Amygdala (tissue), 56 donors: ENCODE results near the gene DGCR6.
"Not testable (repeated sequence)": the region's sequence is repeated elsewhere in the genome, so short reads cannot be mapped to it uniquely, and the experiment has no call there.

Experiments
- DNase-seq, 56 donors: peaks; one replicate each; lab custom pipeline; 2025; lab: John Stamatoyannopoulos, UW

Gene DGCR6

GRCh38 chr22:18929459-18929858, 23.3 kb downstream of the DGCR6 start:
- no peak for DNase-seq

GRCh38 chr22:18931905-18932652, 26.0 kb downstream of the DGCR6 start:
- no peak for DNase-seq

DNA sequence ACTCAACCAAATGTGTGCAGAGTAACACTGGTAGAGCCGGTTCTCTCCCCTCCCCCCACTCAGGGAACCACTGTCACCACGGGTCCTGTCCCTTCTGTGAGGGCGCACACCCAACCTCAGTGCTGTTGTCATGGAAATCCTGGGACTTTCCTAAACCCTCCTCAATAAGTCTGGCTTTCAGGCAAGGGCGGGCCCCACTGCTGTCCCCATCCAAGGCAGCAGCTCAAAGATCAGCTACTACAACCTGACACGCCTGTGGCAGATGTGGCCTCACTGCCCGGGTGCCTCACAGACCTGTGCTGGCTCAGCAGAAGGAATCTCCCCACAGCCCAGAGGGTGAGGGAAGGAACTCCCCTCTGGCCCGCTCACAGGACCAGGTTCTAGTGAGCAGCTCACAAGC, 27.8 kb downstream of the DGCR6 start:
- no peak for DNase-seq

DNA sequence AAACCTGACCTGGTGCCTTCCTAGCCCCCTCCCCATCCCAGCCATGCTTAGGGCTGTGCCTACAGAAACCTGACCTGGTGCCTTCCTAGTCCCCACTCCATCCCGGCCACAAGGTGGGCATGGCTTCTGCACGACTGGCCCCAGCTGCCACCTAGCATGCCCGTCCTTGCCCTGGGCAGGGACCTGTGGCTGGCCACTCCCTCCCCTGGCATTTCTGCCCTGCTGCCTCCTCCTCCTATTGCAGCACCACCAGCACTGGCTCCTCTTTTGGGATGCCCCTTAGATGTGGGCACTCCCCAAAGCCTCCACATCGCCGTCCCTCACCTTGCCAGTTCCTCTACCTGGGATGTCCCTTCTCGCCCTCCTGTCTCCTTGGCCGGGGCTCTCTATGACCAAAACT, 28.6 kb downstream of the DGCR6 start:
- DNase-seq = not testable (repeated sequence)

GRCh38 chr22:18935889-18936529, 29.9 kb downstream of the DGCR6 start, which contains the start of gene PRODH:
Gene PRODH, minus strand, starts transcription at chr22:18936293. Its CDS starts 6 bp downstream, at chr22:18936287.
- no peak for DNase-seq

DNA sequence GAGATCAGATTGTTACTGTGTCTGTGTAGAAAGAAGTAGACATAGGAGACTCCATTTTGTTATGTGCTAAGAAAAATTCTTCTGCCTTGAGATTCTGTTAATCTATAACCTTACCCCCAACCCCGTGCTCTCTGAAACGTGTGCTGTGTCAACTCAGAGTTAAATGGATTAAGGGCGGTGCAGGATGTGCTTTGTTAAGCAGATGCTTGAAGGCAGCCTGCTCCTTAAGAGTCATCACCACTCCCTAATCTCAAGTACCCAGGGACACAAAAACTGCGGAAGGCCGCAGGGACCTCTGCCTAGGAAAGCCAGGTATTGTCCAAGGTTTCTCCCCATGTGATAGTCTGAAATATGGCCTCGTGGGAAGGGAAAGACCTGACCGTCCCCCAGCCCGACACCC, 32.6 kb downstream of the DGCR6 start:
- not testable (repeated sequence) for DNase-seq

DNA sequence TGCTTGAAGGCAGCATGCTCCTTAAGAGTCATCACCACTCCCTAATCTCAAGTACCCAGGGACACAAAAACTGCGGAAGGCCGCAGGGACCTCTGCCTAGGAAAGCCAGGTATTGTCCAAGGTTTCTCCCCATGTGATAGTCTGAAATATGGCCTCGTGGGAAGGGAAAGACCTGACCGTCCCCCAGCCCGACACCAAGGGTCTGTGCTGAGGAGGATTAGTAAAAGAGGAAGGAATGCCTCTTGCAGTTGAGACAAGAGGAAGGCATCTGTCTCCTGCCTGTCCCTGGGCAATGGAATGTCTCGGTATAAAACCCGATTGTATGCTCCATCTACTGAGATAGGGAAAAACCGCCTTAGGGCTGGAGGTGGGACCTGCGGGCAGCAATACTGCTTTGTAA, 41.0 kb downstream of the DGCR6 start:
- not testable (repeated sequence) for DNase-seq

DNA sequence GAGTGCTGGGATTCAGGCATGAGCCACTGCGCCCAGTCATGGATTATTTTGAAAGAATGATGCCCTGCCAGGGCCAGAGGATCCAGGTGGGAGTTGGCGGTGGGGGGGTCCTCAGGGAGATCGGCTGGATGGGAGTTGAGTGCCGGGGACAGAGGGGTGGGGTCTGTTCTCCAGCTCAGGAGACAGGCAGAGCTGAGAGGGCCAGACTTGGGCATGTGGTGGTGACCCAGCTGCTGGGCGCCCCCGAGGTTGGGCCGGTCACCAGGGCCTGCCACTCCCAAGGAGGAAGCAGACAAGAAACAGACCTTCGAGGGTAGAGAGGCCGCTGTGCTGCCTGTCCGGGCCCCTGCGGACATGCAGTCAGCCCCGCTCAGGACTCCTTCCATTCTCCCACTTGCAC, 41.8 kb downstream of the DGCR6 start:
- no peak for DNase-seq

- no peak for DNase-seq
Observed at GRCh38 chr22:18950141-18950540, 44.0 kb downstream of the DGCR6 start.

- DNase-seq = no peak
Observed at GRCh38 chr22:18952022-18952421, 45.9 kb downstream of the DGCR6 start.

GRCh38 chr22:18953128-18953527, 47.0 kb downstream of the DGCR6 start:
- not testable (repeated sequence) for DNase-seq

- DNase-seq = peak in 40 of 56 donors; percentile 7 to 83 (median 44)
Observed at GRCh38 chr22:18954303-18954989, 48.3 kb downstream of the DGCR6 start.

DNA sequence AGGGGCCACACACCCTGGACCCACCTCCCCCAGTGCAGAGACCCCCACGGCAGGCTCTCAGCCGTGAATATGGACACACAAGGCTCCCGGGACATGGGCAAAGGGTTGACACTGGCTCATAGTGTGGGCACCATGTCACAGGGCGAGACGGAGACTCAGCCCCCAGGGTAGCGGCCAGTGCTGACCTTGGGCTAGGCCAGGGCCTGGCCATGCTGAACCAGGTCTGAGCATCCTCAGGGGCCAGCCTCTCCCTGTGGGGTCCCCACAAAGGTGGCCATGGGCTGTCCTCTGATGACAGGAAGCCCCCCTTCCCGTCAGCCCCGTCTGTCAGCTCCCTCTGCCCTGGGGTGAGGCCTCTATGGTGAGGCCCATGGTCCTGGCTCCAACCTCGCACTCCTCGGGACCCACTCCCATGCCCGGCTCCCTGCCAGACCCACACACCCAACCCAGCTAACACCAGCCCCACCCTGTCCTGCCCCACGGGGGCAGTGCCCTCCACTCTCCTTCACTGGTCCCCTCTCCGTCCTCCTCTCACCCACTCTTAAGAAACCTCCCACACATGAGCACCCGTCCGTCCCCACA, 49.0 kb downstream of the DGCR6 start:
- DNase-seq = no peak

DNA sequence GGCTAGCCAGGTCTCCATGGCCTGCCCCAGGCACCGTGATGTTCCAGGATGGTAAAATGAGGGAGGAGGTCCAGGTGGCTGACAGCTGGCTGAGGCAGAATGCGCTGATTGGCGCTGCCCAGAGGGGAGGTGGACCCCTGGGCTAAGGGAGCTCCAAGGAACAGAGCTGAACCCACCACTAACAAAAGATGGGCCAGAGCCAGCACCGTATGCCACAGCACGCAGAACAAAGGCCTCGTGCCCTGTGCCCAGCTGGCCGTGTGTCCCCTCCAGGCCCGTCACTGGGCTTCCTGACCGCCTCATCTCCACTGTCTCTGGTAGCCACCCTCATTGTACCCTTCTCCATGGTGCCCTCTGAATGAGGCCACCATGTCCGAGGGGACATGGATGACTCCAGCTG, 49.6 kb downstream of the DGCR6 start:
- DNase-seq = no peak

- DNase-seq = not testable (repeated sequence)
Observed at GRCh38 chr22:18956121-18956895, 50.2 kb downstream of the DGCR6 start.

DNA sequence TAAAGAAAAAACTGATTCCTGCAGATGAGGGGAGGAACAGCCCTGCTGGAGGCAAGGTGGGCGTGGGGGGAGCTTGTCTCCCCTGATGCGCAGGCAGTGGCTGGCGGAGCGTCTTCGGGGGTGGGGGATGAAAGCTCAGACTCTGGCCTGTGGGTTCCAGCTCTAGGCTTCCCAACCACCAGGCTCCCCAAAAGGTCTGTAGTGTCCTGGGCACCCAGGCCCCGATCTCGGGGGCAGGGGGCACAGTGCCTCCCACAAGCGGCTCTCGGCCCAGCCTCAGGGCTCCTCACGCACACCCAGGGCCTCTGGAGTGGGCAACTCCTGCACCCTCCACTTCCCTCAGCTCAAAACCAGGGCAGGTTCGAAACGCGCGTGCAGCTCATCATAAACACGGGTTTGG, 50.8 kb downstream of the DGCR6 start:
- not testable (repeated sequence) for DNase-seq

DNA sequence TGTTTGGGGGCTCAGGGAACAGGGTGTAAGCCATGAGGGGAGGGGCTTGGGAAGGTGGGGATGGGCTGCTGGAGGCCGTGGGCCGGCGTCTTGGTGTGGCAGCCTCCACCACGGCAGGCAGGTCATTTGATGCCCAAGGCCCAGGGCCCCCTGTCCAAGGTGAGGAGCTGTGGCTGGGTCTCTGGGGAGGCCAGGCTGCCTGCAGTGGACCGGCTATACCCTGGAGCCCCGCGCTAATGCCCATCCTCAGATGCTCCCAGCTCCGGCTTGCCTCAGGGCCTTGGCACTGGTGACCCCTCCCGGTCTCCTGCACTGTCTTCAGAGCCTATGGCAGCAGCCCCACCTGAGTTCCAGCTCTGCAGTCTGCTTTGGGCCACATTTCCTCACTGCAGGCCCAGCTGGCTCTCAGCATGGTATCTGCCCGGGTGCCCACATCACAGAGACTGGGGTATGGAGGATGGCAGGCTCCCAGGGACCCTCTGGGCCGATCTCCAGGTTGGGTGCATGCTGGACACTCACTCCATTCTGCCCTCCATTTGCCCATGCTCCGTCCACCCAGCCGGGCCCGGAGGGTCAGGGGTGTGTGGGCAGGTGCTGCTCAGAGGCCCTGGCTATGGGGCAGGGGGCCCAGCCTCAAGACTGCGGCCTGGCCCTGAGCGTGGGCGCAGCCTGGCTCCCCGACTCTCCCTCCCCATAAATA, 51.7 kb downstream of the DGCR6 start:
- not testable (repeated sequence) for DNase-seq

GRCh38 chr22:18958321-18958705, 52.2 kb downstream of the DGCR6 start:
- DNase-seq = peak in 30 of 56 donors; percentile 14 to 67 (median 41)

- not testable (repeated sequence) for DNase-seq
Observed at GRCh38 chr22:18958738-18959137, 52.6 kb downstream of the DGCR6 start.

GRCh38 chr22:18959266-18959665, 53.1 kb downstream of the DGCR6 start:
- not testable (repeated sequence) for DNase-seq
